Smooth muscle cell (in vitro differentiated cells): ENCODE data around the gene UBE2N. TPM values are rescaled to one million over a fixed set of nuclear protein-coding genes. Genes with fewer than 3 reads are reported as not detected.

Experiments used
- DNase-seq: peaks from one replicate; lab custom pipeline; 2025; ENCODE audit not compliant: unreplicated experiment; lab: John Stamatoyannopoulos, UW
- H2AFZ ChIP-seq: fragments of 200-600 bp; sonication (generic); 2 replicates; pipeline ENCODE4 v1.6.0; 2016; ENCODE audit warnings: antibody characterized with exemption, low read depth, mild to moderate bottlenecking
- H3F3A ChIP-seq: fragments of 200-600 bp; sonication (generic); 2 replicates; pipeline ENCODE4 v1.6.0; 2017; ENCODE audit warnings: antibody characterized with exemption, low read depth
- H3K27ac ChIP-seq: fragments of 200-600 bp; sonication (generic); 2 replicates; pipeline ENCODE4 v1.5.1; 2016; ENCODE audit warnings: low read depth, mild to moderate bottlenecking
- H3K27me3 ChIP-seq: fragments of 200-600 bp; sonication (generic); 2 replicates; pipeline ENCODE4 v1.6.1; 2016; ENCODE audit warnings: low read depth, mild to moderate bottlenecking
- H3K36me3 ChIP-seq: fragments of 200-600 bp; sonication (generic); 2 replicates; pipeline ENCODE4 v1.5.1; 2016; ENCODE audit warnings: low read depth
- H3K4me1 ChIP-seq: fragments of 200-600 bp; sonication (generic); 2 replicates; pipeline ENCODE4 v1.5.1; 2016; ENCODE audit warnings: low read depth
- H3K4me2 ChIP-seq: fragments of 200-600 bp; sonication (generic); 2 replicates; pipeline ENCODE4 v1.6.0; 2016; ENCODE audit warnings: mild to moderate bottlenecking
- H3K4me3 ChIP-seq: fragments of 200-600 bp; sonication (generic); 2 replicates; pipeline ENCODE4 v1.5.1; 2016; ENCODE audit warnings: mild to moderate bottlenecking
- H3K79me2 ChIP-seq: fragments of 200-600 bp; sonication (generic); 2 replicates; pipeline ENCODE4 v1.6.0; 2016; ENCODE audit warnings: low read depth, mild to moderate bottlenecking
- H3K9ac ChIP-seq: fragments of 200-600 bp; sonication (generic); 2 replicates; pipeline ENCODE4 v1.6.0; 2016; ENCODE audit warnings: low read depth
- H3K9me3 ChIP-seq: fragments of 200-600 bp; sonication (generic); replicated peaks from 2 replicates; pipeline ENCODE4 v1.5.1; 2016; ENCODE audit warnings: low read depth
- H4K20me1 ChIP-seq: fragments of 200-600 bp; sonication (generic); 2 replicates; pipeline ENCODE4 v1.6.0; 2016; ENCODE audit warnings: low read depth
- CTCF ChIP-seq: fragments of 200-600 bp; sonication (generic); IDR thresholded peaks from 2 replicates; pipeline ENCODE4 v1.5.1; 2017; ENCODE audit warnings: borderline replicate concordance, mild to moderate bottlenecking, antibody characterized with exemption; ENCODE audit not compliant: insufficient read depth, poor library complexity, severe bottlenecking
- WGBS: methylation state at CpG from one replicate; pipeline ENCODE4 v1.1.7; 2016; ENCODE audit warnings: low lambda C conversion rate; 5-methylcytosine and 5-hydroxymethylcytosine counted together
- polyA plus RNA-seq: library from polyadenylated mRNA; unstranded; fragments of >200 nt; fragmentation: Nextera tagmentation; extraction: Ambion mirVana; gene quantifications from 2 replicates; pipeline ENCODE4 v1.2.1, GENCODE V29; 2016
- total RNA-seq: library from RNA; depleted of rRNA; stranded (reverse); fragments of >200 nt; gene quantifications from 2 replicates; pipeline ENCODE4 v1.2.3, GENCODE V29; 2014

The UBE2N gene
- total and polyA plus RNA-seq, 2 experiments from 2014 or later: 61.3 to 111 TPM

- H3F3A ChIP-seq: no peaks in the 10 kb centered on the region
- H3K79me2 ChIP-seq: no peaks in the 10 kb centered on the region
- WGBS: 82% methylated on average over 3 of the region's 3 CpGs
- no peak overlapping the region for H3K4me2 ChIP-seq
- no peak overlapping the region for H3K9ac ChIP-seq
- no peaks in the 10 kb centered on the region for H4K20me1 ChIP-seq
- no peak overlapping the region for H3K4me3 ChIP-seq
- H2AFZ ChIP-seq: no peak overlapping the region
- no peaks in the 10 kb centered on the region for H3K36me3 ChIP-seq
- DNase-seq: no peak
- H3K4me1 ChIP-seq: no peaks in the 10 kb centered on the region
- TF ChIP-seq CTCF: no peak
- no peaks in the 10 kb centered on the region for H3K27me3 ChIP-seq
- H3K9me3 ChIP-seq: no peaks in the 10 kb centered on the region
- no peak overlapping the region for H3K27ac ChIP-seq
These were observed 19.8 kb upstream of the UBE2N start for GRCh38 chr12:93461503-93461902.

- H4K20me1 ChIP-seq: no peaks in the 10 kb centered on the region
- no peaks in the 10 kb centered on the region for H3K27me3 ChIP-seq
- no peak overlapping the region for H3K4me2 ChIP-seq
- H3F3A ChIP-seq: no peaks in the 10 kb centered on the region
- WGBS: 91% methylated on average over 7 of the region's 7 CpGs
- no peaks in the 10 kb centered on the region for H3K36me3 ChIP-seq
- no peak for DNase-seq
- no peak overlapping the region for H3K9ac ChIP-seq
- H3K9me3 ChIP-seq: no peaks in the 10 kb centered on the region
- no peaks in the 10 kb centered on the region for H3K79me2 ChIP-seq
- no peak overlapping the region for H3K4me3 ChIP-seq
- H3K4me1 ChIP-seq: no peaks in the 10 kb centered on the region
- H3K27ac ChIP-seq: no peak overlapping the region
- H2AFZ ChIP-seq: no peak overlapping the region
- TF ChIP-seq CTCF: no peak
These were observed 19.2 kb upstream of the UBE2N start for GRCh38 chr12:93460902-93461301.

- Histone ChIP-seq H3K36me3 (no peaks in the 10 kb centered on the region), H3K9ac (no peak overlapping the region), H3K4me2 (no peak overlapping the region), H3K27ac (no peak overlapping the region), H2AFZ (no peak overlapping the region), H3K9me3 (no peaks in the 10 kb centered on the region), H3K79me2 (no peaks in the 10 kb centered on the region), H3K4me3 (no peak overlapping the region), H3K4me1 (no peaks in the 10 kb centered on the region), H3K27me3 (no peaks in the 10 kb centered on the region), H4K20me1 (no peaks in the 10 kb centered on the region), H3F3A (no peaks in the 10 kb centered on the region)
- 85% methylated on average over 6 of the region's 6 CpGs for WGBS
- TF ChIP-seq CTCF: no peak
- DNase-seq: no peak
These were observed 18.3 kb upstream of the UBE2N start for GRCh38 chr12:93460003-93460402.

- WGBS: 93% methylated on average over 5 of the region's 5 CpGs
- no peaks in the 10 kb centered on the region for H4K20me1 ChIP-seq
- H2AFZ ChIP-seq: no peak overlapping the region
- H3K4me3 ChIP-seq: no peak overlapping the region
- no peaks in the 10 kb centered on the region for H3K36me3 ChIP-seq
- no peaks in the 10 kb centered on the region for H3F3A ChIP-seq
- H3K9me3 ChIP-seq: no peaks in the 10 kb centered on the region
- H3K4me1 ChIP-seq: no peaks in the 10 kb centered on the region
- H3K27ac ChIP-seq: no peak overlapping the region
- no peak for DNase-seq
- no peak overlapping the region for H3K9ac ChIP-seq
- H3K4me2 ChIP-seq: no peak overlapping the region
- no peaks in the 10 kb centered on the region for H3K27me3 ChIP-seq
- no peaks in the 10 kb centered on the region for H3K79me2 ChIP-seq
- no peak for TF ChIP-seq CTCF
These were observed 17.4 kb upstream of the UBE2N start for GRCh38 chr12:93459097-93459496.
